H1 (cell line): ENCODE results near the gene EHD2. TPM values are rescaled to one million over a fixed set of nuclear protein-coding genes. Genes with fewer than 3 reads are reported as not detected.

Experiments used
- ATF3 ChIP-seq: IDR thresholded peaks from 2 replicates; pipeline ENCODE4 v1.6.1; 2011; ENCODE audit warnings: low read depth, mild to moderate bottlenecking, low read length; ENCODE audit not compliant: insufficient read depth
- EZH2 ChIP-seq: fragments of 200-600 bp; sonication (generic); IDR thresholded peaks from 2 replicates; pipeline ENCODE4 v1.7.1; 2012; ENCODE audit warnings: low read depth, mild to moderate bottlenecking, moderate library complexity, low read length, inconsistent platforms; ENCODE audit not compliant: severe bottlenecking
- polyA plus RNA-seq, 7 experiments: library from polyadenylated mRNA; depleted of rRNA in 3 of 7; stranded (reverse) in 5 of 7; unstranded in 2 of 7; fragments of >200 nt in 5 of 7; fragments of 200-250 nt in 2 of 7; gene quantifications; 1 replicate in 5 of 7; 2 replicates in 1 of 7; 4 replicates in 1 of 7; pipeline versions ENCODE4 v1.2.1 to v1.2.3, GENCODE V29; 2011 to 2013; ENCODE audit warnings: missing spikeins in 2 of 7, mixed read lengths in 2 of 7
- total RNA-seq: library from RNA; stranded (reverse); fragmentation: NEBNext Ultra II Directional; extraction: Animal tissue kit (Norgen Biotek cat#: 25700); gene quantifications from 2 replicates; pipeline ENCODE4 v1.2.1, GENCODE V29; 2021

Gene EHD2
- total and polyA plus RNA-seq, 2 of the 8 experiments (the other 6 are each of a cell fraction or from before 2014, with no cell fraction given), result 4.5 to 14.3 TPM

- no peak for TF ChIP-seq ATF3
- TF ChIP-seq EZH2, result no peak
These were observed 38.7 kb upstream of the EHD2 start (continued) for GRCh38 chr19:47674548-47674947.
